NCI-H69 (cell line): ENCODE data around the gene WDR1.
A peak's percentile ranks its signal among the peaks of the same experiment; 100 is the strongest.
"Not testable (repeated sequence)": the region's sequence is repeated elsewhere in the genome, so short reads cannot be mapped to it uniquely, and the experiment has no call there.

Experiments
- DNase-seq: peaks from one replicate; lab custom pipeline; 2025; lab: John Stamatoyannopoulos, UW

WDR1 gene

GRCh38 chr4:10130178-10130888, 13.7 kb upstream of the WDR1 start:
- no peak for DNase-seq

DNA sequence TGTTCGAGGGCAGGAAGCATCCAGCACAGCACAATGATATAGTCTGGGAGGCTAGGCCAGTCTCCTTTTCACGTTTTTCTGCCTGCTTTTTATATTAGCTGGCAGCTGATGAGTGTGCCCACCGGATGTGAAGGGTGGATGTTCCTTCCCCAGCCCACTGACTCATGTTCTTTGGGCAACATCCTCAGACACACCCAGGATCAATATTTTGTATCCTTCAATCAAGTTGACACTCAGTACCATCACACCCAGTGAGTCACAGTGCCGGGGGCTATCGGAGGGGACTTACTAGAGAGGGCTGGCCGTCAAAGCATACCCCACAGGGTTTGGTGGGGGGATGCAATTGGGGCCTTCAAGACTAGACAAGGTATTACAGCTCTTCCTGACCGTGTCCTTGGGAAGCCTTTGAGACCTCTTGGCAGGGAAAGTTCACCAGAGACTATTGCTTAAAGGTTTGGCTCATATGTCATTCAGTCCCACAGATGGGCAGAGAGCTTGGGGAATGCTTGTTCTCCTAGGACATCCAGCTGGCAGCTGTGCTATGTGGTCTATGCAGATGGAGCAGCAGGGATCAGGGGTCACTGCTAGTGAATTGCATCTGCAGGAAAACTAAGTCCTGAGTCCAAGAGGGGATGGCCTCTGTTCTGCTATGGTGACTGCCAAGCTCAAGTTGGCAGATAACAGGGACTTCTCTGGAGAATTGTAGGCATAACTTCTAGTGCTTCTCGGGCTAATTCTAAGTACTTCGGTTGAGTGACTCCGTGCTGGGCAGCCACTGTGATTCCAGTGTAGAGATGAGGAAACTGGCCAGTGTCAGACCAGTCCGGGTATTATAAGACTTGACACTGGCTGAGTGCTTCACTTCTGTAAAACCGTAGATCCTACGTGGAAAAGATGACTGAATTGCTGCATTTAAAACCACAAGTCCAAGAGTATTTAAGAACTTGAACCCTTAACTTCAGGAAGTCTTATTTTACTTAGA, 12.9 kb upstream of the WDR1 start:
- DNase-seq = no peak

DNA sequence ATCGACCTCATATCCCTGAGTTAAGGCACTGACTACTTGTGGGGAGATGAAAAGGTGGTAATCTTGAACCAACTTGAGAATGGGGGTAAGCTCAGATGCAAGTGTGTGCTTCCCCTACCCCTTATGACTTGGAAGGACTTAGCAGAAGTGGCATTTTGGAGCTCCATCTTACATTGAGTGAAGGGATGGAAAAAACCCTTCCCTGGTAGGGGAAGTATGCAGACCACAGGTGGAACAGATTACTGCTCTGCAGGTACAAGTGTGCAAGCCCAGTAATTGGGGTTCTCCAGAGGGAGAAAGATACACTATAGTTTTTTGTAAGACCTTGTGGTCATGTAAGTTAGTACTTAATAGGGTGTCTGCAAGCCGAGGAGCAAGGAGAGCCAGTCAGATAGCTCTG, 12.2 kb upstream of the WDR1 start:
- no peak for DNase-seq

DNA sequence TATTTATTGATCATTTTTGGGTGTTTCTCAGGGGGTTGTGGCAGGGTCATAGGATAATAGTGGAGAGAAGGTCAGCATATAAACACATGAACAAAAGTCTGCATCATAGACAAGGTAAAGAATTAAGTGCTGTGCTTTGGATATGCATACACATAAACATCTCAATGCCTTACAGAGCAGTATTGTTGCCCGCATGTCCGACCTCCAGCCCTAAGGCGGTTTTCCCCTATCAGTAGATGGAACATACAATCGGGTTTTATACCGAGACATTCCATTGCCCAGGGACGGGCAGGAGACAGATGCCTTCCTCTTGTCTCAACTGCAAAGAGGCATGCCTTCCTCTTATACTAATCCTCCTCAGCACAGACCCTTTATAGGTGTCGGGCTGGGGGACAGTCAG, 10.9 kb upstream of the WDR1 start:
- DNase-seq = not testable (repeated sequence)

- DNase-seq = no peak
Measured at GRCh38 chr4:10124167-10124930, 7.8 kb upstream of the WDR1 start.

- no peak for DNase-seq
Measured at GRCh38 chr4:10123227-10124101, 6.9 kb upstream of the WDR1 start.

- no peak for DNase-seq
Measured at GRCh38 chr4:10122236-10122932, 5.8 kb upstream of the WDR1 start.

GRCh38 chr4:10121568-10122208, 5.1 kb upstream of the WDR1 start:
- DNase-seq = no peak

- DNase-seq = no peak
Measured at GRCh38 chr4:10120943-10121567, 4.5 kb upstream of the WDR1 start.

DNA sequence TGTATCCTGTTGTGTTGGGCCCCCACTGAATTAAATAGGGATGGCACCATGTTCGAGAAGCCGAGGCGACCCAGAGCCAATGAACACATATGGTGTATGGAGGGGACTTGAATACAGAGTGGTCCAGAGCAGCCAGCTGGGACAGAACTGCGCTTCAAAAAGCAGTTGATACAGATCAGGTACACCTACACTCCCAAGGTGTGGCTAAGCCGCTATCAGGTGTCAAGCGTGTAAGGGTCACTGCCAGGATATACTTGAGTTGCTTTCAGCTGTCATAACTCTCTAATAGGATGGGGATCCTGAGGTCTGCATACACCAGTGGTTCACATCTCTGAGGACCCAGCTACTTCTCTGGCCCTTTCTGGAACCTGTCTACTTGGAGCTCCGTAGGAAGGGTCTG, 3.2 kb upstream of the WDR1 start:
- DNase-seq = no peak

GRCh38 chr4:10119278-10119677, 2.7 kb upstream of the WDR1 start:
- DNase-seq = no peak

GRCh38 chr4:10118048-10119004, 1.7 kb upstream of the WDR1 start:
- DNase-seq = no peak

- DNase-seq = peak; percentile 22
Measured at GRCh38 chr4:10117359-10118047, 904 bp upstream of the WDR1 start.

DNA sequence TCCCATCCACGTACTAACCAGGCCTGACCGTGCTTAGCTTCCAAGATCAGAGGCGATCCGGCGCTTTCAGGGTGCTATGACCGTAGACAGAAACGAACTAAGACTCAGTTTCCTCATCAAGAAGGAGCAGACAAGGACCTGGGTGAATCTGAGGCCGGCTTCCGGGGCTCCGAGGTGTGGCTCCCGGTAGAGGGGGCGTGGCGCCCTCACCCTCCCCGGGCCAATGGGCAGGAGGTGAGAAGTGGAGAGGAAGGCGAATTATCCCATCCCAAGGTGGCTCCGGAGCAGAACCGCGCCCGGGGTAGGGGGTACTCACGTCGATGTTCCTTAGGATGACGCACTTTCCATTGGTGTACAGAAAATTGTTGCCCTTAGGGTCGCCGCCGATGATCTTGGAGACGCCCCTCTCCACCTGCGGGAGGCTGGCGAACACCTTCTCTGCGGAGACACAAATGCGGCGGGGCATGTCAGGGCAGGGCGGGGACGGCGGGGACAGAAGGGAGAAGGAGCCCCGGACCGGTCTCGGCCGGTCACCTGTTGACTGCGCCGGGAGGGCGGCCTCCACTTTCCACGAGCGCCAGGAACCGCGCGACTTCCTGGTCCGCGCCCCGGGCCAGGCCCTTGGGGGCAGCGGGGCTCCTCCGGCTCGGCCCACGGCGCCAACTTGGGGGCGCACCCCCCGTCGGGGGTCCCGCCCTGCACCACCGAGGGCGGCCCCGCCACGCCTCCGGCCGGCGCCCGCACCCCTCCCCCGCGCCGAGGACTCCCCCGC, 616 bp downstream of the WDR1 start:
- peak; percentile 53 for DNase-seq

DNA sequence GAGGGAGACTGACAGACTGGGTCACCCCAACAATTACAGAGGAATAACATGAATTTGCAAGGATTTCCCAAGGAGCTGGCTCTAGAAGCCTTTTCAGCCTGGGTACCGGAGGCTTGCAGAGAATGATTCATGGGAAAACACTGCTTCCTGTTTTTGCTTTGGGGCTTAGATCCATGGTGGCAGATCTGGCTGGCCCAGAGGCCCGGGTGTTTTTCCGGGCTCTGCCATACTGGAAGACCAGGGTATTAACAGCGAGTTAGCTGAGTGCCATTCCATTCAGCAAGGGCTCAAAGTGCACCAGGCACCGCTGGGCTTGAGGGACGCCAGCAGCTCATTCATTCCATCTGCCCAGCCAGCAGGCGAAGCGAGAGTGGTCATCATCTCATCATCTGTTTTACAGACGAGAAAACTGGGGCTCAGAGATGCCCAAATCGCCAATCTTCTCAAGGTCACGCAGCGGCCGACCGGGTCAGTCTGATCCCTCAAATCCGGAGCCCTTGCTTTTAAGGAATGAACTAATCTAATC, 1.3 kb downstream of the WDR1 start:
- DNase-seq = no peak

- DNase-seq = no peak
Measured at GRCh38 chr4:10114607-10115006, 2.0 kb downstream of the WDR1 start.

- no peak for DNase-seq
Measured at GRCh38 chr4:10114147-10114546, 2.5 kb downstream of the WDR1 start.
